Suprapubic skin (tissue), 4 donors: Measurements from ENCODE around the gene HOXC6.

ENCODE experiments used
- EP300 ChIP-seq: sonication (generic); formaldehyde crosslinking; IDR thresholded peaks from one replicate; pipeline ENCODE4 v1.6.1; 2017; ENCODE audit warnings: antibody characterized with exemption
- POLR2A ChIP-seq, 2 donors: fragments of 450-650 bp; IDR thresholded peaks; one replicate each; pipeline ENCODE4 v1.6.1; 2017; ENCODE audit warnings: antibody characterized with exemption in 2 of 2, mild to moderate bottlenecking in 2 of 2, moderate library complexity in 2 of 2
- POLR2AphosphoS5 ChIP-seq, 3 donors: sonication (generic); formaldehyde crosslinking; IDR thresholded peaks; one replicate each; pipeline ENCODE4 v1.6.1; 2017; ENCODE audit warnings: antibody characterized with exemption in 3 of 3
- TF ChIP-seq, protein P1 (sequence below), 2 donors: fragments of 200-600 bp in 1 of 2; fragments of 450-650 bp in 1 of 2; sonication (generic) in 1 of 2; IDR thresholded peaks; one replicate each; pipeline ENCODE4 v1.5.1; 2016 to 2019; ENCODE audit warnings: antibody characterized with exemption in 2 of 2, mild to moderate bottlenecking in 1 of 2, moderate library complexity in 1 of 2

DNA sequence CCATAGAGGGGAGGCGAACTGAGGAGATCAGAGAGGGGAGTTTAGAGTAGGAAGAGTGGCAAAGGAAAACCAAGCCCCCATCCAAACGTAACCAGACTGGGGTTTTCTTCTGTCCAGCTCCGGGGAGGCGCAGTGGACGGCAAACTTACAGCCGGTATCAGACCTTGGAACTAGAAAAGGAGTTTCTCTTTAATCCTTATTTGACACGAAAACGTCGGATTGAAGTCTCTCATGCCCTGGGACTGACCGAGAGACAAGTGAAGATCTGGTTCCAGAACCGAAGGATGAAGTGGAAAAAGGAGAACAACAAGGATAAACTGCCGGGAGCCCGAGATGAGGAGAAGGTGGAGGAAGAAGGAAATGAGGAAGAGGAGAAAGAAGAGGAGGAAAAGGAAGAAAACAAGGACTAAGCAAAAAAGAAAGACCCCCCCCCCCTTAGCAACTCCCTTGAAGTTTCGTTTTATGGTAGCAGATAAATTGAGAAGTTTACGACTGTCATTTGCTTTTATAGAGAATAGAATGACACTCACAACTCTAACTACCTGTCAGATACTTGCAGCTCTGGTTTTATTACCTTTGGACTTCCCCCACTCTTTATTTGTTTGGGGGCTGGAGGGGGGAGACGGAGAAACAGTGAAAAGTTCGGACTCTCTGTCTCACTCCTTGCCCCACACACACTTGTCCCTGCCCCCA, 17.1 kb upstream of the HOXC6 start:
- TF ChIP-seq EP300 (no peak), POLR2A (IDR thresholded peaks at IDR 0.05) (no peak), POLR2AphosphoS5 (IDR thresholded peaks at IDR 0.05) (no peak)
- TF ChIP-seq, protein P1, sequence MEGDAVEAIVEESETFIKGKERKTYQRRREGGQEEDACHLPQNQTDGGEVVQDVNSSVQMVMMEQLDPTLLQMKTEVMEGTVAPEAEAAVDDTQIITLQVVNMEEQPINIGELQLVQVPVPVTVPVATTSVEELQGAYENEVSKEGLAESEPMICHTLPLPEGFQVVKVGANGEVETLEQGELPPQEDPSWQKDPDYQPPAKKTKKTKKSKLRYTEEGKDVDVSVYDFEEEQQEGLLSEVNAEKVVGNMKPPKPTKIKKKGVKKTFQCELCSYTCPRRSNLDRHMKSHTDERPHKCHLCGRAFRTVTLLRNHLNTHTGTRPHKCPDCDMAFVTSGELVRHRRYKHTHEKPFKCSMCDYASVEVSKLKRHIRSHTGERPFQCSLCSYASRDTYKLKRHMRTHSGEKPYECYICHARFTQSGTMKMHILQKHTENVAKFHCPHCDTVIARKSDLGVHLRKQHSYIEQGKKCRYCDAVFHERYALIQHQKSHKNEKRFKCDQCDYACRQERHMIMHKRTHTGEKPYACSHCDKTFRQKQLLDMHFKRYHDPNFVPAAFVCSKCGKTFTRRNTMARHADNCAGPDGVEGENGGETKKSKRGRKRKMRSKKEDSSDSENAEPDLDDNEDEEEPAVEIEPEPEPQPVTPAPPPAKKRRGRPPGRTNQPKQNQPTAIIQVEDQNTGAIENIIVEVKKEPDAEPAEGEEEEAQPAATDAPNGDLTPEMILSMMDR (IDR thresholded peaks at IDR 0.05) = no peak
